Neural progenitor cell (in vitro differentiated cells): ENCODE data around the gene PTOV1.

Experiments
- EZH2 ChIP-seq: fragments of 200-600 bp; sonication (generic); IDR thresholded peaks from 2 replicates; pipeline ENCODE4 v1.6.1; 2017; ENCODE audit warnings: antibody characterized with exemption, mild to moderate bottlenecking, moderate library complexity
- EZH2phosphoT487 ChIP-seq: fragments of 200-600 bp; sonication (generic); IDR thresholded peaks from 2 replicates; pipeline ENCODE4 v1.6.1; 2017; ENCODE audit warnings: antibody characterized with exemption
- TF ChIP-seq, protein P1 (sequence below): fragments of 200-600 bp; sonication (generic); IDR thresholded peaks from 2 replicates; pipeline ENCODE4 v1.5.1; 2017; ENCODE audit warnings: antibody characterized with exemption, mild to moderate bottlenecking

DNA sequence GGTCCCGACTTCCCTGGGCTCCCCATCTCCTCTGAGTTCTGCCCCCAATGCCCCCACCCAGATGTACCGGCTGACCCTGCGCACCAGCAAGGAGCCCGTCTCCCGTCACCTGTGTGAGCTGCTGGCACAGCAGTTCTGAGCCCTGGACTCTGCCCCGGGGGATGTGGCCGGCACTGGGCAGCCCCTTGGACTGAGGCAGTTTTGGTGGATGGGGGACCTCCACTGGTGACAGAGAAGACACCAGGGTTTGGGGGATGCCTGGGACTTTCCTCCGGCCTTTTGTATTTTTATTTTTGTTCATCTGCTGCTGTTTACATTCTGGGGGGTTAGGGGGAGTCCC lies 44.4 kb upstream of the PTOV1 start:
- TF ChIP-seq, protein P1, sequence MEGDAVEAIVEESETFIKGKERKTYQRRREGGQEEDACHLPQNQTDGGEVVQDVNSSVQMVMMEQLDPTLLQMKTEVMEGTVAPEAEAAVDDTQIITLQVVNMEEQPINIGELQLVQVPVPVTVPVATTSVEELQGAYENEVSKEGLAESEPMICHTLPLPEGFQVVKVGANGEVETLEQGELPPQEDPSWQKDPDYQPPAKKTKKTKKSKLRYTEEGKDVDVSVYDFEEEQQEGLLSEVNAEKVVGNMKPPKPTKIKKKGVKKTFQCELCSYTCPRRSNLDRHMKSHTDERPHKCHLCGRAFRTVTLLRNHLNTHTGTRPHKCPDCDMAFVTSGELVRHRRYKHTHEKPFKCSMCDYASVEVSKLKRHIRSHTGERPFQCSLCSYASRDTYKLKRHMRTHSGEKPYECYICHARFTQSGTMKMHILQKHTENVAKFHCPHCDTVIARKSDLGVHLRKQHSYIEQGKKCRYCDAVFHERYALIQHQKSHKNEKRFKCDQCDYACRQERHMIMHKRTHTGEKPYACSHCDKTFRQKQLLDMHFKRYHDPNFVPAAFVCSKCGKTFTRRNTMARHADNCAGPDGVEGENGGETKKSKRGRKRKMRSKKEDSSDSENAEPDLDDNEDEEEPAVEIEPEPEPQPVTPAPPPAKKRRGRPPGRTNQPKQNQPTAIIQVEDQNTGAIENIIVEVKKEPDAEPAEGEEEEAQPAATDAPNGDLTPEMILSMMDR: no peak
- TF ChIP-seq EZH2phosphoT487: no peak
- TF ChIP-seq EZH2: no peak
